Neural crest cell (in vitro differentiated cells): ENCODE results near the gene ZFAND2A. TPM values are rescaled to one million over a fixed set of nuclear protein-coding genes. Genes with fewer than 3 reads are reported as not detected.

Source experiments
- DNase-seq: peaks from one replicate; pipeline ENCODE4 v3.0.0; 2021; ENCODE audit warnings: low read depth, mixed read lengths, low spot score
- H3K27ac Mint-ChIP-seq: one replicate; pipeline ENCODE4 v1.8.0; 2021; ENCODE audit warnings: mild to moderate bottlenecking, mixed read lengths; ENCODE audit not compliant: unreplicated experiment
- H3K27me3 Mint-ChIP-seq: 2 replicates; pipeline ENCODE4 v1.8.0; 2021; ENCODE audit warnings: low read depth, mild to moderate bottlenecking, mixed read lengths
- H3K36me3 Mint-ChIP-seq: 2 replicates; pipeline ENCODE4 v1.8.0; 2021; ENCODE audit warnings: low read depth, mild to moderate bottlenecking, mixed read lengths
- H3K4me1 Mint-ChIP-seq: 2 replicates; pipeline ENCODE4 v1.8.0; 2021; ENCODE audit warnings: mixed read lengths
- H3K4me3 Mint-ChIP-seq: one replicate; pipeline ENCODE4 v1.8.0; 2021; ENCODE audit warnings: mild to moderate bottlenecking, mixed read lengths
- H3K9me3 Mint-ChIP-seq: 2 replicates; pipeline ENCODE4 v1.8.0; 2021; ENCODE audit warnings: mixed read lengths
- CTCF ChIP-seq: fragments of 200-600 bp; sonication (generic); conservative IDR thresholded peaks from 2 replicates; pipeline ENCODE4 v1.5.0; 2021; ENCODE audit warnings: antibody characterized with exemption, mild to moderate bottlenecking
- total RNA-seq: library from RNA; stranded (reverse); gene quantifications from 2 replicates; pipeline ENCODE4 v1.2.1, GENCODE V29; 2021

ZFAND2A gene
- total RNA-seq, 1 donor from 2014 or later: 13.6 TPM

- Mint-ChIP-seq H3K9me3 (no peaks in the 10 kb centered on the region), H3K4me3 (no peak overlapping the region), H3K27me3 (no peaks in the 10 kb centered on the region), H3K36me3 (peaks cover 3% of the 10 kb centered on the region), H3K4me1 (peaks cover 8% of the 10 kb centered on the region), H3K27ac (no peak overlapping the region)
- DNase-seq: no peak
- no peak for TF ChIP-seq CTCF
These were observed 34.4 kb downstream of the ZFAND2A start for GRCh38 chr7:1125603-1125969.

DNA sequence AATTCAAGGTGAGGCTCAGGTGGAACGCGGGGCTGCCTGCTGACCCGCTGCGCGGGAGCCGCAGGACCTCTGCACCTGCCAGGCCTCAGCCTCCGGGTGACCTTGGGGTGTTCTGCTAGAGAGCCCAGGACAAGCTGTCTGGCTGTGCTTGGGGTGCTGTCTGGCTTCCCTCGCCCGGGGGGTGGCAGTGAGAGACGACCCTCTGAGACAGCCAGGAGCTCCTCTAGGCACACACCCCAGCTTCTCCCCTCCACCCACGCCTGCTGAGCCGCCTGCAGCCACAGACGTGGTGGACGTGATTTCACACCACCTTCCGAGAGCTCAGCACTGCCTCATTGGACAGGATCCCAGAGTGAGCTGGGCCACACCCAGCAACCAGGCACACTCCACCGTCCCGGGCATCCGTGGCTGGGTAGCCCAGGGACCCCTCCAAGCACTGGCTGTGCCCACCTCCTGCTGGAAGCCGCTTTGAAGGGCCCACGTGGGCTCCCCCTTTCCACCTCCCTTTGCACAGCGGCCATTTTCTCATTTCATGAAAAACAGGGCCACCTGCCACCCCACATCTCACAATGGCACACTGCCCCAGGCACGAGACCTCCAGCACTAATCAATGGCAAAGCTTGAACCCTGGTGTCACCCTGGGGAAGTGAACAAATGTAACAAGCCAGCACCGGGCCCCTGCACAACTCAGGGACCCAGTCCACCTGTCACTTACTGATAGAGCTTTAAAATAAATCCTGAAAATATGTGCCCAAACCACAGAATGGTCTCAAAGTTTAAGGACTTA, 35.0 kb downstream of the ZFAND2A start:
- peaks cover 8% of the 10 kb centered on the region for H3K4me1 Mint-ChIP-seq
- no peak for TF ChIP-seq CTCF
- H3K36me3 Mint-ChIP-seq: peaks cover 3% of the 10 kb centered on the region
- no peak overlapping the region for H3K4me3 Mint-ChIP-seq
- H3K9me3 Mint-ChIP-seq: no peaks in the 10 kb centered on the region
- H3K27me3 Mint-ChIP-seq: no peaks in the 10 kb centered on the region
- H3K27ac Mint-ChIP-seq: no peak overlapping the region
- no peak for DNase-seq

GRCh38 chr7:1124164-1124563, 35.8 kb downstream of the ZFAND2A start:
- no peak overlapping the region for H3K27ac Mint-ChIP-seq
- H3K36me3 Mint-ChIP-seq: peaks cover 3% of the 10 kb centered on the region
- DNase-seq: no peak

DNA sequence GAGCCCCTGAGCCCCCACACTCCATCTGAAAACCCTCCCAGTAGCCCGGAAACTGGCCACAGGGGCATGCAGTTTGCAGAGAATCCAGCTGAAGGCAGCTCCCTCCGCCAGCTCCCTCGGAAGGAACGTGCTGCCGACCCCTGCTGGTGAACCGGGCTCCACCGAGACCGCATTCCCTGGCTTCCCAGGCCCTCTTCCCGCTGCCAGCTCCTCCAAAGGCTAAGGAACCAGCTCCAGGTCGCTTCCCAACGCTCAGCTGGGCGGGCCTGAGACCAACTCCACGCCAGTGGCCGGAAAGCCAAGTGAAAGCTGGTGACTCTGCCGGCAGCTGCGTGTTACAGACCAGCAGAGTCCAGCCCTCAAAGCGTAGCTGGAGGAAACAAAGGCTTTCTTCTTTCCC, 36.3 kb downstream of the ZFAND2A start:
- peak; percentile 64 for TF ChIP-seq CTCF
- H3K27me3 Mint-ChIP-seq: no peaks in the 10 kb centered on the region
- H3K4me1 Mint-ChIP-seq: peaks cover 8% of the 10 kb centered on the region
- H3K4me3 Mint-ChIP-seq: no peak overlapping the region
- H3K9me3 Mint-ChIP-seq: no peaks in the 10 kb centered on the region
- H3K27ac Mint-ChIP-seq: peak overlapping the region; percentile 12
- peaks cover 3% of the 10 kb centered on the region for H3K36me3 Mint-ChIP-seq
- DNase-seq: peak; percentile 66

More at GRCh38 chr7:1124164-1124563, 35.8 kb downstream of the ZFAND2A start:
- no peaks in the 10 kb centered on the region for H3K27me3 Mint-ChIP-seq
- no peak for TF ChIP-seq CTCF
- no peaks in the 10 kb centered on the region for H3K9me3 Mint-ChIP-seq
- peaks cover 8% of the 10 kb centered on the region for H3K4me1 Mint-ChIP-seq
- no peak overlapping the region for H3K4me3 Mint-ChIP-seq

DNA sequence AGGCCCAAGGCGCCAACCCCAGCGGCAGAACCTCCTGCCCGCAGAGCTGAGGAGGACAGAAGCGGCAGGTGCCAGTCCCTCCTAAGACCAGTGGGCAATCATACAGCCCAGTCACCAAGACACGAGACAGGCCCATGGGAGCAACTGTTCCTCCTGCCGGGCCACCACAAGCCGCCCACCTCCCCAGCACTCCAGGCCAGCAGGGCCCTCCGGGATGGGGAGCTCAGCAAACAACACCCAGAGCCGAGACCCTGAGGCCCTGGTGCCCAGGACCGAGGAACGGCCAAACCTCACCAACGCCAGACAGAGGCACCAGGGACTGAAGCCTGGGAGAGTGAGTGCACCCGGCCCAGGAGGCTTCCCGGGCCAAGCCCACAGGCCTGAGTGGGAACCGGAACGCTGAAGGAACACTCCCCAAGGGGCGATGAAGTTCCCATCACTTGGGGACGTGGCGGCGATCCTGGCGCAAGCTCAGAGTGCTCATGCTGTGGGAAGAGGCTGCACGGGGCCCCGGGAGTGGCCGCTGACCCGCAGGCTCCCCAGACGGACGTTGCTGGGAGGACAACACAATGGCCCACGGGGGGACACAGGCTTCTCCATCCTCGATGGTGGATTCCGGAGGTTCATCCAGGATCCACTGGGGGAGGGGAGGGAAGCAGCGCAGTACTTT, 37.0 kb downstream of the ZFAND2A start:
- no peak for TF ChIP-seq CTCF
- H3K36me3 Mint-ChIP-seq: peaks cover 6% of the 10 kb centered on the region
- no peaks in the 10 kb centered on the region for H3K27me3 Mint-ChIP-seq
- no peak for DNase-seq
- H3K9me3 Mint-ChIP-seq: no peaks in the 10 kb centered on the region
- H3K27ac Mint-ChIP-seq: no peak overlapping the region
- no peak overlapping the region for H3K4me3 Mint-ChIP-seq
- peaks cover 8% of the 10 kb centered on the region for H3K4me1 Mint-ChIP-seq
